GM18909 (cell line): Measurements from ENCODE around the gene PAQR5.
A peak's percentile ranks its signal among the peaks of the same experiment; 100 is the strongest.
"Not testable (repeated sequence)": the region's sequence is repeated elsewhere in the genome, so short reads cannot be mapped to it uniquely, and the experiment has no call there.

Source experiments
- ATAC-seq: cut with Tn5 transposase; IDR thresholded peaks from one replicate; pipeline ENCODE4 v1.9.1; 2021; ENCODE audit warnings: mild to moderate bottlenecking; ENCODE audit not compliant: unreplicated experiment, poor library complexity

Gene PAQR5

DNA sequence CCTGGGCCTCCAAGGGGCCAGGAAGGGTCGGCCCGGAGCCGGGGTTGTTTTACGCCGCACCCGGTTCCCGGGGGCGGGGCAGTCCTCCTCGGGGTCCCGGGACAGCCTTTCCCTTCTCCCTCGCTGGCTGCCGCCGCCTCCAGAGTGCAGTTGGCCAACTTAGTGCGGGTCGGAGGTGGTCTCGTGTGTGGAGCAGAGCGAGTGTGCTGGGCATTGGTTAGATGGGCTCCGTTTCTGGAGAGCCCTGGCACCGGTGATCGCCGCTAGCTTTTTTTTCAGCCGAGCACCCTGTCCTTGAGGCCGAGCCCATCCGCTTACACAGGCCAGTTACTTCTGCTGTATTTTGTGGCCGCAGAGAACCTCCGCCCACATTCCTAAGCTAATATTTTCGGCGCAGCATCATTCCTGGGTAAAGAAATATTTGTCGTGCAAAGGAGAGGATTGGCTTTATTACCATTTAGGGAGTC lies 116.0 kb downstream of the PAQR5 start:
- ATAC-seq, result peak; percentile 38

GRCh38 chr15:69415381-69415780 lies 116.7 kb downstream of the PAQR5 start:
- no peak for ATAC-seq

DNA sequence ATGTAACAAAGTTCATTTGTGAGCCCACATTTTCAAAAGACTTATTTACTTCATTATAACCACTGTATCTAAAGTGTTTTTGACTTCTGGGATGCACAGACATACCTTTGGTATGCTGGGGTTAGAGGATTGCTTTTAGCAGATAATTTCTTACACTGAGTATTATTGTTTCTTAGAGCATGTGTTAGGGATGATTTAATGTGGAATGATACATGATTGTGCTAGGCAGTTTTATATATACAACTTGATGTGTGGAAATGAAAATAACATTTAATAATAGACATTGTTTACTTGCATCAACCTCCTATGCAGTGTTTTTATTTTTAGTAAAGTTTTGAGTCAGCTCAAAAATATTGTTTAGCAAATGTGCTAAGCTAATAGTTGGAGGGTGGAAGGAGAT lies 118.9 kb downstream of the PAQR5 start:
- no peak for ATAC-seq

DNA sequence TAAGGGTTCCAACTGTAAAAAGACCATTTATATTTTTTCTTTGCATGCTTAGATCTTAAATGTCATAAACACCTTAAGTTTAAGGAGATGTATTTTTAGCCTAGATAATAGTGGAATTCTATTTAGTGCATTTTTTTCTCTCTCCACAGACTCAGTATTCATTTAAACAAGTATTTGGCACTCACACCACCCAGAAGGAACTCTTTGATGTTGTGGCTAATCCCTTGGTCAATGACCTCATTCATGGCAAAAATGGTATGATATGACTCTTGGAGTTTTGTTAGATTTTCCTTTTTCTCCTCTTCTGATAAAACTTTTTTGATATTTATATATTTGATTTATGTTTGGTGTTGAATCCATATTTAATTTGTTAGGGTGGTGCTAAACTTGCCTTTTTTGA lies 122.8 kb downstream of the PAQR5 start:
- ATAC-seq, result no peak

- no peak for ATAC-seq
Observed at GRCh38 chr15:69422336-69422895, 123.7 kb downstream of the PAQR5 start.

DNA sequence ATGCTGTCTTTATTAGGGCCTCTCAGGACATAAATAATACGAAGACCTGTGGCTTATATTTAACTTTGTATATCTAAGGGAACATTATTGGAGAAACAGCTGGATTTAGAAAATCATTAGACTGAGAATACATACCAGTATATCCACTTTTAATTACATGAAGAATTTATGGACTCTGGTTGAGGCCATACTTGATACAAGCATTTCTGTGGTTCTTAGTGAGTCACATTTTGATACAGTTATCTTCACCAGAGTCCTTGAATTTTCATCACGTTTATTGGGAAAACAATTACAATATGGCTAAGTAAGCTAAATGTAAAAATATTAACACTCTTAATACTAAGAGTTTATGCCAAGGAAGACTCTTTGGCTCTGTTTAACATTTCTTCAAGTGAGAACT lies 125.3 kb downstream of the PAQR5 start:
- no peak for ATAC-seq

DNA sequence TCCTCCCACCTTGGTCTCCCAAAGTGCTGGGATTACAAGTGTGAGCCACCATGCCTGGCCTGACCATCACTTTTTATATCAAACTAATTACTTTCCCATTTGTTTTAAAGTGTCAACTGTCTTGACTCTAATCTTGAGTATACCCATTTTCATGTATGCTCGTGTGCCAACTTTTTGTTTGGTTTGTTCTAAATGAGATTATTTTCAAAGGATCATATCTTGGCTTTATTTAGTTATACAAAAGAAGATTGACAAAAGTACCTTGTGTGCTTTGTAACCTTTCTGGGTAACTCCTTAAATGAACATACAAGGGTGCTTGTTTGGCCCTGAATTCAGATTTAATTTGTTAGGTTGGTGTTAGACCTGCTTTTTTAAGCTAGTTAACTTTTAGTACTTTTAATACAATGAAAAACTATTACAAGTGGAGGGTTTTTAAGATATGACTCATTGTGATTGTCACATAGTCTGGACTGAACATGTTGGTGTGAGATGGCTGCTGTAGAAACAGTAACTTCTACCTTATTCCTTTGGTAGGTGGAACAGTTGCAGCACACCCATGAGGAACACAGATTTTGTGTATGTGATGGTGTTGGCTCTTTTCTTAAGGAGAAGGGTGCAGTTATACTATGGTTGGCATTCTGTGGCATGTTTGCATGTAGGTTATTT lies 126.2 kb downstream of the PAQR5 start:
- ATAC-seq, result no peak

DNA sequence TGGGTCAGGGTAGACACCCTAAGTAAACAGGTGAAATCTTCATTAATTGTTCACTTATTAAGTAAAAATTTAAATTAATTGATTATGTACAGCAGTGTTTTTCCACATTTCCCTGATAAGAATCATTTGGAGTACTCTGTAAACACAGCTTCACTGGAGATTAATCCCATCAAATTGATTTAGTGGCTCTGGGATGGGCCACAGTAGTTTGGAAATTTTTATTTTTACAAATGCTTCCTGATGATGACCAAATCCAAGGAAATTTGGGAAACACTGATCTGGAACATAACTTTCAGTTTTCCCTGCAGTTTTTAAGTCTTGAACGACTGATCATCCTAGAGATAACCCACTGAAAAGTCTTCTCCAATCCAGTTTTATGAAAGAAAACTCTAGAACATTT lies 135.1 kb downstream of the PAQR5 start:
- no peak for ATAC-seq

GRCh38 chr15:69434238-69434637 lies 135.5 kb downstream of the PAQR5 start:
- no peak for ATAC-seq

DNA sequence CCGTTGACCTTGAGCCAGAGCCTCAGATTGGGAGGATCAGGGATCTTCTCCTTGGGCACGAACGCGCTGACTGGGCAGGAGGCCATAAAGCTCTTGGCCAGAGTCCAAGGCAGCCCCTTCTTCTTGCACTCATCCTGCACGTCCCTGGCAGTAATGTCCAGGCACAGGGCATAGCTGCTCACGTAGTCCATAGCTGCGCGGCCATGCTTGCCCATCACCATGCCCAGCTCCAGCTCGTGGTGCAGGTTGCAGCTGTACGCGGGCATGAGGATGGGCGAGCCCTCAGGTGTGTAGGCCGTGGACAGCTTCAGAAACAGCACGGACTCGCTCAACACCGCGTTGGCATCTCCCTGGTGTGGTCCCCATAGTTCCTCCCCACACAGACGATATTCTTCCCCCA lies 136.0 kb downstream of the PAQR5 start:
- no peak for ATAC-seq

GRCh38 chr15:69435985-69436384 lies 137.3 kb downstream of the PAQR5 start:
- ATAC-seq, result no peak

DNA sequence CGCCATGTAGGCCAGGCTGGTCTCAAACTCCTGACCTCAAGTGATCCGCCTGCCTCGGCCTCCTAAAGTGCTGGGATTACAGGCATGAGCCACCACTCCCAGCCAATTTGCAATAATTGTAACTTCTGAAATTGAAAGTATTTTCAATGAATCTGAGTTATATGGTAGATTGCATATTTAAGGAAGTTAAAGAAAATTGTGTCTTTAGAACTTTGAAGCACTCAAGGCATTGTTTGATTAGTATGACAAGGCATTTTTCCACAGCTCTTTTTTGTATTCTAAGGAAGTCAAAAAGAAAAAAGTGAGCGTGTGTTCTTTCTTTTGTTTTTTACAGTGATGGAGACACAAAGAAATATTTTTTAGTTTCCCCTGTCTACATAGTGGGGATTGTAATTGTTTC lies 138.2 kb downstream of the PAQR5 start:
- no peak for ATAC-seq

- no peak for ATAC-seq
Observed at GRCh38 chr15:69439623-69440022, 140.9 kb downstream of the PAQR5 start.

- peak; percentile 83 for ATAC-seq
Observed at GRCh38 chr15:69443032-69443611, 144.4 kb downstream of the PAQR5 start.

- peak; percentile 44 for ATAC-seq
Observed at GRCh38 chr15:69444686-69445085, 146.0 kb downstream of the PAQR5 start.

DNA sequence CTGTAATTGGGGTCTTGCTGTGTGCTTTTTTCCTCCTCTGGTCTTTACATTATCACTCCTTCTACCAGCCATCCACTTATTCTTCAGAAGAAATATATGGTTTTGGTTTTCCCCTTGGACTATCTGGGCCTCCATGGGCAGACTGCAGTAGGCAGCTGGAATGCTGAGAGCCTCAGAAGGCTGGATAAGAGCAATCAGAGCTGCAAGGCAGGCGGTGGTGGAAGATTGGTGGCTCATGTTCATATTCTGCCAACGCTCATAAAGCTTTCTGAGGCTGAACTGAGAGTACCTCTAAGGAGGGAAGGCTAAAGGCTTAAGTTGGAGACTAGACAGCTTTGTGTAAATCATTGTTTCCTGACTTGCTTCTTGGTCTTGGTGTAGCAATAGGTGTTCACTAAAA lies 148.2 kb downstream of the PAQR5 start:
- no peak for ATAC-seq

- ATAC-seq, result not testable (repeated sequence)
Observed at GRCh38 chr15:69450221-69450620, 151.5 kb downstream of the PAQR5 start.

- ATAC-seq, result no peak
Observed at GRCh38 chr15:69450968-69451695, 152.4 kb downstream of the PAQR5 start.

GRCh38 chr15:69451951-69452691 lies 153.4 kb downstream of the PAQR5 start:
- ATAC-seq, result peak; percentile 40

DNA sequence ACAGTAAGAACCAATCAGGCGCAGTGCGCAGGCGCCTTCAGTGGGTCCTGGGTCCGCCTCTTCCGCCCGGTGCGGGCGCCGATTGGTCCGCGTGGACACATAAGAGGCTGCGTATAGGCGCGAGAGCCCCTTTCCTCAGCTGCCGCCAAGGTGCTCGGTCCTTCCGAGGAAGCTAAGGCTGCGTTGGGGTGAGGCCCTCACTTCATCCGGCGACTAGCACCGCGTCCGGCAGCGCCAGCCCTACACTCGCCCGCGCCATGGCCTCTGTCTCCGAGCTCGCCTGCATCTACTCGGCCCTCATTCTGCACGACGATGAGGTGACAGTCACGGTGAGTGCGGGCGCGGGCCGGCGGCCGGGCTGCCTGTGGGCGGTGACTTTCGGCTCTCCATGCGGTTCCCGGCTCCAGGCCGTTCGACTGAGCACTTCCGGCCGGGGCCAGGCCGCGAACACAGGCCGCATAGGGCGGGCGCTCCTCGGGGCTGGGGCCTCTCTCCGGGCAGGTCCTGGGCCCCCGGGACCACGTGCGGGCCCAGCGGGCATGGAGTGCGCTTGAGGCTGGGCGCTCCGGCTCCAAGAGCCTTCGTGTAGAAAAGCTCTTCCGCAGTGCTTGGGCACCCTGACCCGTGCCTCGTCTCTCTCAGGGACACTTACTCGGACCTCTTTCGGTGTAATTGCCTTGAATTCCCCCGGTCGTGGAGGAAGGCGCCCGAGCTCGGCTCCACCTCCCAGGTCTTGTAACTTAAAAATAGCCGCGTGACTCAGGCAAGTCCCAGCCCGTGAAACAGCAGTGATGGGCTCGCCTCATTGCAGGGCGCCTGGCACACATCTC lies 154.2 kb downstream of the PAQR5 start, which contains the start of gene RPLP1:
RPLP1 (plus strand) TSS at position 127 of the 830 bp plus-strand sequence; CDS start at position 258, 131 bp downstream.
- ATAC-seq, result peak; percentile 82
